GM19463 (cell line): ENCODE data around the gene C1orf105.
A peak's percentile ranks its signal among the peaks of the same experiment; 100 is the strongest.
"Not testable (repeated sequence)": the region's sequence is repeated elsewhere in the genome, so short reads cannot be mapped to it uniquely, and the experiment has no call there.

Source experiments
- ATAC-seq: cut with Tn5 transposase; IDR thresholded peaks from one replicate; pipeline ENCODE4 v1.9.1; 2021; ENCODE audit warnings: mild to moderate bottlenecking, moderate library complexity; ENCODE audit not compliant: unreplicated experiment

The C1orf105 gene, protein sequence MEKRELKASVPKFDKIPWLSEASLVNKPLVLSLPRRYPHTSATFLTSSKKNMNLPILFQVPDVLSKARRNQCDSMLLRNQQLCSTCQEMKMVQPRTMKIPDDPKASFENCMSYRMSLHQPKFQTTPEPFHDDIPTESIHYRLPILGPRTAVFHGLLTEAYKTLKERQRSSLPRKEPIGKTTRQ

DNA sequence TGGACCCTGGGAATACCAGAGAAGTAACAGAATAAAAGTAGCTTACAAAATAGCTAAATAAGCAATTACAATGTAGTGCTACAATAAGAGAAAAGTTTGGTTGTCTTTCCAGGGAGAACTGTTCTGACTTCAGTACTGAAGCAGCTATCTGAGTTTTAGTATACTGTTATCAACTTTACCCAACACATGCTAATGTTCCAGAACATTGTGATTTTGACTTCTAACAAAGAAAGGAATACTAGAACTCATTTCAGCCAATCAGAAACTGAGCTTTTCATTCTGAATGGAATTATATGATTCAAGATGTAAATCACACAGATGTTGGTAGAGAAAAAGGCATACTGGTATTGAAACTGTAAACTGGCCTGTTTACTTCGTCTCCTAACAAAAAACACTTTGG is at the start of gene C1orf105:
Gene C1orf105, plus strand, starts transcription at position 301 of the 400 bp plus-strand sequence. CDS start 201 bp downstream, outside the sequence.
- no peak for ATAC-seq

DNA sequence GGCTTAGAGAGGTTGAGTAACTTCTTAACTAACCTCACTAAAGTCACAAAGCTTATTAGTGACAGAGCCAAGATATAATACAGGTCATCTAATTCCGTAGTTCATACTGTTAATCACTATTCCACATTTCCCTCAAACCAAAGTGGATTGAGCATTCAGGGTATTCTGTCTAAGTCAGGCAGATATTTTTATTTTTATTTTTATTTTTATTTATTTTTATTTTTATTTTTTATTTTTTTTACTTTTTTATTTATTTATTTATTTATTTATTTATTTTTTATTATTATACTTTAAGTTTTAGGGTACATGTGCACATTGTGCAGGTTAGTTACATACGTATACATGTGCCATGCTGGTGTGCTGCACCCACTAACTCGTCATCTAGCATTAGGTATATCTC is 48.8 kb upstream of the C1orf105 start:
- not testable (repeated sequence) for ATAC-seq

DNA sequence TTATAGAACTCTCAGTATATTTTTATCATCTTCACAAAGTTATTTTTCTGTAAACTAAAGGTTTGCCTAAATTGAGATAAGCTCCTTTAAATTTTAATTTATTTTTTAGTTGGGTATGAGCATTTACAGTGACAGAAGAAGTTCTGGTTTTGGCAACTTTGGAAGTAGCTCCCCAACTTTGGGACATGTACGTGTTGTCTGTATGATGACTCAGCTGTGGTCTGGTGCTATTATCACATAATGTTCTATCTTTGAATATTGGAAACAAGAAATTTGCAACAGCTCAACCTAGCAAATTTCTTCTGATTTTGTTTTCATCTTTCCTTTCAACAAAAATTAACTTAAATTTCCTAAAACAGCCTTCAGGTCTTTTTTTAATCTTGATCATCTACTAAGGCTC is 46.6 kb upstream of the C1orf105 start:
- ATAC-seq = no peak

DNA sequence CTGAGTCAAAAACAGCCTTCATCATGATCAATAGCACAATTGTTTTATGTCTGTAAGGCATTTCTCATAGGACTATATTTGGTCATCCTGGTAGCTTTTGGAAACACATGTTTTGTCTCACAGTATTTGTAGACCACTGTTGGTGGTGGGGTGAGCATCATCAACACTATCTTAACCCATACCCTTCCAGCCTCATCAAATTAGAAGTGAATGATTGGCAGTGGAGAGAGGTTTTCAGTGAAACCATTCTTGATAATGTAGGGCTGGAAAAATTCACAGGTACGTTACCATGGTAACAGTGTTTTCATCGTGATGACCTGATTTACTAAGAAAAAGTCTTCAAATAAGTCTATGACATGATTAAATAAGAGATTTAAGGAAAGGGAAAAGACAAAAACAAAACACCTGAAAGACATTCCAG is 45.3 kb upstream of the C1orf105 start:
- no peak for ATAC-seq

DNA sequence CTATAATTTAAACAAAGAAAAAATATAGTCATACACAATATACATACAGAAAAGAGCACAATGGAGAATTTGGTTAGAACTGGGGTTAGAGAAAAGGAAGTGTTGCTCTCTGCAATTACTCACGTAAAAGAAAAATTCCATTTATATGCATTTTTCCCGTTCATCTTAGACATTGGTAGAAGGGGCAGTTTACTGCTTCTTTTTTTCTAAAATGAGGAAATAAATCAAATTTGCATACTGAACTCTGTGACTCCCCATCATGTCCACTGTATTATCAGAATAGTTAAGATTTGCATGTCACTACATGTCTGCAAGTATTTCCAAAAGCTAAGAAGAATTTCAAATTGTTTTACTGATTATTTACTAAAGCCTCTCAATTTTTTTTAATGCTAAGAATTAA is 44.1 kb upstream of the C1orf105 start:
- ATAC-seq = no peak

DNA sequence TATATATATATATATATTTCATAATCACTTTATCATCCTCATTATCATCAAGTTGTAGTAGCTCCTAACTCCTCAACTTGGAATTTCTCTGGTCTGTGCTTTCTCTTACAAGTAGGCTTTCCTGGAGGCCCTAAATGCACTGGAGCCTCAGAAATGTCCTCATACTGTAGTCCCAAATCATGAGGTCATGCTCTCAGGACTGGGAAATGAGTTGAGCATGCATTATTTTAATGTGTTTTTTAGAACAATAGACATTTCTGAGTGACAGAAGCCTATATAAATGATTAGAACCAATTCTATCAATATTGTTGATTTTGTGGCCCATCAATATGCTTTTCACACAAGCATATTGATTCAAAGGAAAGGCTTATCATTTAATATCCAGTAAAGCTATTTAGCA is 42.9 kb upstream of the C1orf105 start:
- ATAC-seq = no peak

DNA sequence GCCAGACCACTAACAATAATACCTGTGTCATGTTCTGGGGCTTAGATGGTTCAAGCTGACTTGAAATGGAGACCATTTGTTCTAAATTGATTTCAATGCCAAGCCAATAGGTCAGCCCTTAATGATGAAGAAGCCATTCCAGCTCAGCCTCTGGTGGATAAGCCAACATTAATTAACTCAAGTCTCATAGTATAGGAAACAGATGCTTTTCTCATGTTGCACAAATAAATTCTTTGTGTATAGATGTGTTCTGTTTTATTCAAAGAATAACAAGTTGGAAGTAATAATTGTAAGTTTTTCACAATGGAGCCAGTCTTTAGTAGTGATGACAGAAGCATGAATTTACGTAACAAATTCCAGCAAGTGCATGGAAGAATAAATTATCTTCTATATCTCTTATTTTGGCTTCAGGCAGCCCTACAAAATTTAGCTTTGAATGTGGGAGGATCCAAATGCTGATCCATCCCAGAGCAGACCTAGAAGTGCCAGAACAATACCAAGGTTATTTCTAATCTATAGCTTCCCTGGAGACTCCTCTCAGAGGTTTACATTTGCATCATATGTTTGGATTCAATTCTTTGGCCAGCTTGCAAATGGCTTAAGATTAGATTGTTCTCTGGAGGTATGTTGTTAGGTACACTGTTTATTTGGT is 42.2 kb upstream of the C1orf105 start:
- no peak for ATAC-seq

DNA sequence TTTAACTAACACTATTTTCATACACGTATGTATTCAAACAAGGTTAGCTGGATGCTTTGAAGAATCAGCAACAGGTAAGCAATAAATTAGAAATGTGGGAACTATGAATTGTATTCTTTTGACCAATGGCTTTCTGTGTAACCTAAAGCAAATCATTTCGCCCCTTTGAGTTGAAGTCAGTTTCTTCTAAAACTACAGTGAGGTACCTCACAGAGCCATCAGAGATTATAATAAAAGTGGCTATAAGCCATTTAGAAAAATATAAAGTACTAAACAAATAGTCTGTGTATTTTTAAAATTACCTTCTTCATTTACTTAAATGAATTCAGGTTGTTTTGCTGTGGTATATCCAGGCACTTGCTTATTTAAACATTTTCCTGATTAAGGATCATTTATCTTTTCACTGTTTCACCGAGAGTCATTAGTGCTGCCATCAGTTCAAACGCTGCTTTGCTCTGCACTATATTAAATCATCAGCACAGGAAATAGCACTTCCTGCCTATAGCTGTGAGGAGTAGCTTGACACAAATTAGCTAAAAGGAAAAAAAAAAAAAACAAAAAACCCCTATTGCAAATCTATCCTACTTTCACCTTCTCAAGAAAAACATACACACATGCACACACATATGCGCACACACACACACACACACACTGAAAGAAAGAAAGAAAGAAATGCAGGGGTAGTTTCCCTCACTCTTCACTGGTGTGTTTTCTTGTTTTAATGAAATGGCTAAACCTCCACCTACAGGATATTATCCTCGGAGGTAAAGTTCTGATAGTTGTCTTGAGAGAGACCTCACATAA is 39.8 kb upstream of the C1orf105 start:
- peak; percentile 84 for ATAC-seq

DNA sequence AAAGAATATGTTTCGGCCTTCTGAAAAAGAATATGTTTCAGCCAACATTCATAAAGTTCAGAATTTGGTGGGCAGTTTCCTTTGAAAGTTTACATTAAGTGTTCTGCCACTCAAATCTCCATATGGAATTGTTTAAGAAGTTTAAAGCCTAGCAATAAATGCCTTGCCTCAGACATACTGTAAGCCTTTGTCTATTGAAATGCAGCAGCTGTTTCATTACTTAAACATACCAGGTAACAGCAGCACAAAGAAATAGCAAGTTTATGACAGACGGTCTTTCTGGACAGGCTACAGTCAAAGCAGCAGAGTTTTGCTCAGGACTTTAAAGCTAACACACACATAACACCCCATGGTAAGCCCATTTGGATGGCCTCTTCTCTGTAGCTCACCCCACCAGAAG is 38.5 kb upstream of the C1orf105 start:
- ATAC-seq = no peak

DNA sequence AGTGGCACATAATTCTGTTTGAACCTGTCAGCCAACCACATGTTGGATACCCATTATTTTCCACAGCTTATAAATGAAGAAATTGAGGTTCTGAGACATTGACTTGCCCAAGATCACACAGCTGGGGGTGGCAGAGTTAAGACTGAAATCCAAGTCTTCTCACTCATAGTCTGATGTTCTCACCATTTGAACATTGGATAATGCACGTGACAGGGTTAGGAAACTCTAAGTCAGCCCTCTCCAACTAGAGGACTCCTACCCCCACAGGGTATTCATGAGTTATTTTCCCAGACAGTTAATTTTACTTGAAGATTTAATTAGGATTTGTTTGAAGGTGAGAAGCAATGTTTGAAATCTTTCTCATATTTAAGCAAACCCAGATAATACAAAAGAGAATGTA is 38.1 kb upstream of the C1orf105 start:
- no peak for ATAC-seq

DNA sequence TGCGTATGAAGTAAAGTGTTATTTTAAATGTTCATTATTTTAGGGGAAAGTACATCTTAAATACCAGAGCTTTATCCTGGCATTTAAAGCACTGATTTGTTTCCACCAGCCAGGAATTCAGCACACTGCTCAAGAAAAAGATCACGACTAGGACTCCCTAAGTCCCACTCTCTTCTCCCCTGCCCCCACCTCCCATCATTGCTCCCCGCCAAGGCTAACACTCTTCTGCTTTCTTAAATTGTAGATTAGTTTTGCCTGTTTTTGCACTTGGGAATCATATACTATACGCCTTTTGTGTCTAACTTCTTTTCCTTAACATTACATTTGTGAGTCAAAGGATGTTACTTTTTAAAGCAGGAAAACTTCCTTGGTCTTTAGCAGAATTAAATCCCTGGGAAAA is 37.5 kb upstream of the C1orf105 start:
- no peak for ATAC-seq

DNA sequence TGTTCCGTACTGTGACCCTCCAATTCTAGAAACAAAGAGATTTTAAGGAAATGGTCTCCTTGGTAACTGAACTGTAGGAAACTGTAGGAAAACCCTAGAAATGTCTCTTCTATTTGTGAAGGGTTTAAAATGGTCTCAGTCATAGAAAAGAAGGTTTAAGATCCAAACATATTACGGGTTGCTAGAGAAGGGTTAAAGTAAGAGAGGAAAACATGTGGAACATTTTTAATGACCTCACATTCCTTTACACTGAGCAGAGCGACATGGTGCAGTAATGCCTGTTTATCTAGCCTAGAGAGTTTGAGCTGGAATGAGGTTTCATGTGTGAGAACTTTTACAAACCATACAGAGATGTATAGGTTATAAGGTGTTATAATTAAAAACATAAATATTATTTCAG is 36.9 kb upstream of the C1orf105 start:
- no peak for ATAC-seq

DNA sequence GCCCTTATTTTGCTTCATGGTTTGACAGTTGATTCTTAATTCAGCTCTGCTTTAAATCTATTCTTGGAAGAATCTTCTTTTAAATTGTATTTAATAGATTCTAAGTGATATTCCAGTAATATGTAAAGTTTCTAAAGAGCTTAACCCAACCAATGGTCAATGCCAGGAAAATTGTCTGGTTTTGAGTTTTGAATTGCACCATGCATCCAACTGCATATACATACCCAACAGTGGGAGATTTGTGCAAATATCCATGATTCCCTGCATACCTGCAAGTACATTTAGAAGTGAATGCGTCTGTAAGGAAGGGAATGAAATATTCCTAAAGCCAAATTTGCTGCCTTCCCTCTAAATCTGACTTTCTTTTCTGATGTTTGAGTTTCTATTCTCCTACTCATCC is 35.8 kb upstream of the C1orf105 start:
- no peak for ATAC-seq

DNA sequence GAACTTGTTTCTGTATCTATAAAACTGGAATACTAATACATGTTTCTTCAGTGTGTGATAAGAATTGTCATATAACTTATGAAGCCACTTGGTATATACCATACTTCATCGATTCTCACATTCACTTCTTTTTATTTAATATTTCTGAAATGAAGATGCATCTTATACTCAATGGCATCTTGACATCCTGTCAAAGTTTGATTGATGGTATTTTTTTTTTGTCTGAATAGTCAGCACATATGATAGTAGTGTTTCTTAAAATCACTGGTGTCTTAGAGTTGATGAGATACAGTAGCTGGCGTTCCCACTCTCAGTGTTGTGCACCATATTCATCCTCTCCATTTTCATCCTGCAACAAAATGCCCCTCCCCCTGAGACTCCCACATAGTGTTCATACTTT is 34.4 kb upstream of the C1orf105 start:
- ATAC-seq = no peak

DNA sequence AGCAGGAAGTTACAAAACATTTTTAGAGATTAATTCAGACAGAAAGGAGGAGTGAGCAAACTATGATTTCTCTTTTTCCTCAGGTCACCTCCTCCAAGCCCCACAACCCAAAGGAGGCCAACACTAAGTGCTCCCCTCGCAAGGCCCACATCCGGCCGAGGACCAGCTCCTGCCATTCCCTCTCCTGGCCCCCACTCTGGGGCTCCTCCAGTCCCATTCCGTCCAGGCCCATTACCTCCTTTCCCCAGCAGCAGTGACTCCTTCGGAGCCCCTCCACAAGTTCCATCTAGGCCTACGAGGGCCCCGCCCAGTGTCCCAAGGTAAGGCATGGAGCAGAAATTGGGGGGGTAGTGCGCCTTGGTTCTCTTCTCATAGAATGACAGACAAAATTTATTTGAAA is 32.0 kb upstream of the C1orf105 start:
- ATAC-seq = no peak

DNA sequence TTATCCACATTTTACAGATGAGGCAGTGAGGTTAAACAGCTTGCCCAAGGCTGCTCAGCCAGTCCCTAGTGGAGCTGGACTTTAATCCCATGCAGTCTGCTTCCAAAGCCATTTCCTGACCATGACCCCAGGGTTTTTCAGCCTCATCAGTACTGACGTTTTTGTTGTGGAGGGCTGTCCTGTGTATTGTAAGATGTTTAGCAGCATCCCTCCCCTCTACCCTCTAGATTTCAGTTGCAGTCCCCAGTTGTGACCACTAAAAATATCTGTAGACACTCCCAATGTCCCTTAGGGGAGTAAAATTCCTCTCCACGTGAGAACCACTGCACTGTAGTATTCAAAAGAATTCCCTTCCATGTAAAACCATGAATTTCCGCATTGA is 30.2 kb upstream of the C1orf105 start:
- no peak for ATAC-seq

DNA sequence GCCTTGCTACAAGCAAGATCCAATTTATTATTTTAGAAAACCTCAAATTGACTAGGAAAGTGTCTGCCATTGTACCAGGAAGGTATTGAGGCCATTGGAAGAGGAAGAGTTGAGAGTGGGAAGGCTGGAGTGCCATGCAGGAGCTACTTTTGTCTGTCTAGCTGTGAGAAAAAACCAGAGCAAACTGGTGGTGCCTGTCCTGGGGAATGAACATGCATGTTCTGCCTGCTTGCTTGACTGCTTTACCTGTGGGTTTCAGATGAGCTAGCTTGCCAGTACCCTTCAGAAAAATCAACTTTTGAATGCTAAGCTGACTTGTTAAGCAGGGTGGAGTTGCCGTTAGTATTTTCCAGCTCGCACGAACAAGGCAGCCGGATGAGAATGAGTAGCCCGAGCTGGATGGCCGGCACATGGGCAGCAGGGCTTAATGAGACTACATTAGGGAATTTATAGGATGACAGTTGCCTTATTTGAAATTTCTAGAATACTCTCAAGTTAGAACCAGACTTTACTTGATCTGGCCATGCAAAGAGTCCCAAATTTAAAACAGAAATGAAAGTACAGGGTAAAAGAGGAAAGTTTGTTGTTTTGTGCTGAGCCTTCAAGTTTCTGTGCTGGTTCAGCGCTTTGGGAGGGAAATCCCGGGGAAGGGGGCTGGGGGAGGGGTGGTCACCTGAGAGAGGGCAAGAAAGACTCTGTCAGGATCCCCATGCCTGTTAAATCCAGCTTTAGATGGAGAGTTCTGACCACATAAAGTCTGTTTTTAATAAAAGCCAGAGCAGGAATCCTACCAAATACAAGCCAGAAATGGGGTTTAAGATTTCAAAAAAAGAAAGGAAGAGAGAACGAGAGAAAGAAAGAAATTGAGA is 29.6 kb upstream of the C1orf105 start:
- ATAC-seq = peak; percentile 65

DNA sequence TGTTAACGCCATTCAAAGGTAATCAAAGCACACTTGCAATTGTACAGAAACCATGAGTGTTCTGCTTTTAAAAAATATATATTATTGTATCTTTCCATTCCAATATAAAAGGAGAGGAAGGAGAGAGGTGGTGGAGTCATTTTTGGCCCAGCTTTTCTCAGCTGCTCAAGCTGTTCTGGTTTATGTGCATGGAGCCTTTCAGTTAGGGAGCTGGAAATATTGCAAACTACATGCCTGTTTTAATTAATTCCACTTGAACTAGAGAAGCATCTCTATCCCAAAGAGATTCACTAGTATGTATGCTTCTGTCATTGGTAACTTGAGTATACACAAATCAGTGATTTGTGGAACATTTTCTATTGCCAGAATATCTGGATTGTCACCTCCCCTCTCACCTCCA is 28.5 kb upstream of the C1orf105 start:
- no peak for ATAC-seq

DNA sequence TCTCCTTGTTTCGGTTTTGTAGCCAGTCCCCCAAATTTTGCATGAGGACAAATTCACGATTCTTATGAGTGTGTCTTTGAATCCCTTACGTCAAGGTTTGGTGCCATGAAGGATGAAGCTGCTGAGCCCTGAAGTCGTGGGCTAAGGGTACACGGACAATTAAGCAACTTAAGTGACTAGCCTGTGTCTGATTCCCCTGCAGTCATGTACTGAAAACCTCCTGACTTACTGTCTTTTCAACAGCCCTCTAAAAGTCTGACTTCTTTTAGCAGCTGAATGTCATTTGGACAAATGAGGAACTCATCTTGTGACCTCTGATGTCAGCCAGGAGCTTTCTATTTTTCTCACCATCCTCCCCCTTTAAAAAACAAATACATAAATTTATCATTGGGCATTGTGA is 27.1 kb upstream of the C1orf105 start:
- no peak for ATAC-seq

DNA sequence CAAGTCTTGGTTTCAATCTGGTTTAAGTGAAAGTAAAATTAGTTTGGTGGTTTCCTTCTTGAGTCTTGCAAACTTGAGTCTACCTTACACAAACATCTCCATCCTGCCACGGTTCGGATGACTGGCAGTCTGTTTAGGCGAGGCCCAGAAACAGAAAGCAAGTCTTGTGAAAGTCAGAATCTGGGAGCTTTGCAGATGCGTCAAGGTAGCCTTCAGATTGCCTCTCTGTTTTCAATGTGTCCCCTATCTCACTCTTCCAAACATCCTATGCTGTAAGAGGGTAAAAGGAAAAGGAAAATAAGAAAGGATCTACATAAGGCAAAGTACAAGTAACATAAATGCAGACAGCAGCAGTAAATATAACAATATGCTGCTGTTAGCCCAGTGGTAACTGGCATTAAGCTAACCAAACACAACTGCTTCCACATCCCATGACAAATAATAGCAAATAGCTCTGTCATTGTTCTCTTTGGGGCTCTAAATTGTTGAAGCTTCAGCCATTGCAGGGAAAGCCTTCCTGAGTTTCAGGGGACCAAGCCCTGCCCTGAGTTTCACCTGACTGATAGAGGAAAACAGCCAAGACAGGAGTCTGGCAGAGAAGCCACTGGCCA is 26.2 kb upstream of the C1orf105 start:
- peak; percentile 69 for ATAC-seq

DNA sequence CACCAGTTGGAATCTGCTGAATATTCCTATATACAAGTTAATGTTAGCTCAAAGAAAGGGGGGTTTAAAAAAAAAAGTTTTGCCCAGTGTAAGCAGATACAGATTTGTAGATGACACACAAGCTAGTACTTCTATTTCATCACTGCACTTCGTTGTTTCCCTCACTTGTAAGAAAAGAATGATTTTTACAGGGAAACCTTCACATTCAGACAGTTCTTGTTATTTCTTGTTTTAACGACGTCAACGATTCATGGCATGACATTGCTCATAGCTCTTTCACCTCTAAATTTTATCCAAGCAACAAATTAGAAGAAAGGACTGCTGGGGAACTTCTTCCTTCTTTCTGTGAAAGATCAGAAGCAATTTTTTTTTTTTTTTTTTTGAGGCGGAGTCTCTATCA is 25.7 kb upstream of the C1orf105 start:
- ATAC-seq = no peak
